AG10803 (cell line): ENCODE measurements around the gene ARL14.

Experiments
- DNase-seq: peaks from one replicate; pipeline ENCODE4 v3.0.0; 2010; ENCODE audit warnings: low read depth
- H3K4me3 ChIP-seq: 2 replicates; pipeline ENCODE4 v1.5.1; 2011; ENCODE audit warnings: mild to moderate bottlenecking, low read length, control low read depth
- CTCF ChIP-seq: conservative IDR thresholded peaks from 2 replicates; pipeline ENCODE4 v1.5.1; 2011; ENCODE audit warnings: mild to moderate bottlenecking, low read length, control low read depth, inconsistent platforms

ARL14 gene

GRCh38 chr3:160697637-160698380, 20.8 kb downstream of the ARL14 start:
- peak; percentile 48 for DNase-seq
- no peak overlapping the region for H3K4me3 ChIP-seq
- no peak for TF ChIP-seq CTCF

GRCh38 chr3:160698599-160699195, 21.7 kb downstream of the ARL14 start:
- H3K4me3 ChIP-seq: no peak overlapping the region
- TF ChIP-seq CTCF: no peak
- DNase-seq: no peak

GRCh38 chr3:160701490-160701889, 24.5 kb downstream of the ARL14 start:
- no peak for TF ChIP-seq CTCF
- DNase-seq: no peak
- H3K4me3 ChIP-seq: no peak overlapping the region

- no peak overlapping the region for H3K4me3 ChIP-seq
- TF ChIP-seq CTCF: no peak
- DNase-seq: no peak
These were observed 25.3 kb downstream of the ARL14 start for GRCh38 chr3:160702290-160702689.

GRCh38 chr3:160703974-160704373, 27.0 kb downstream of the ARL14 start:
- H3K4me3 ChIP-seq: no peak overlapping the region
- DNase-seq: no peak
- TF ChIP-seq CTCF: no peak

GRCh38 chr3:160707187-160707794, 30.3 kb downstream of the ARL14 start:
- TF ChIP-seq CTCF: peak; percentile 54
- no peak overlapping the region for H3K4me3 ChIP-seq
- DNase-seq: peak; percentile 56
